T47D (cell line): ENCODE results near the gene C14orf119.
A peak's percentile ranks its signal among the peaks of the same experiment; 100 is the strongest.

ENCODE experiments used
- DNase-seq, 2 experiments: peaks; one replicate each; pipeline versions ENCODE4 v3.0.0 to v3.0.0-alpha.2; 2011 to 2012; ENCODE audit warnings: low read depth in 1 of 2, low spot score in 1 of 2
- JUND ChIP-seq: IDR thresholded peaks from 2 replicates; pipeline ENCODE4 v1.6.1; 2012; ENCODE audit warnings: low read depth
- in situ Hi-C: cut with HindIII; loops from 2 replicates; pipeline ENCODE4 v1.10.0; 2016; ENCODE audit warnings: low sequenced_read_pairs, low pct_unique_long_range_greater_than_20kb

The C14orf119 gene

DNA sequence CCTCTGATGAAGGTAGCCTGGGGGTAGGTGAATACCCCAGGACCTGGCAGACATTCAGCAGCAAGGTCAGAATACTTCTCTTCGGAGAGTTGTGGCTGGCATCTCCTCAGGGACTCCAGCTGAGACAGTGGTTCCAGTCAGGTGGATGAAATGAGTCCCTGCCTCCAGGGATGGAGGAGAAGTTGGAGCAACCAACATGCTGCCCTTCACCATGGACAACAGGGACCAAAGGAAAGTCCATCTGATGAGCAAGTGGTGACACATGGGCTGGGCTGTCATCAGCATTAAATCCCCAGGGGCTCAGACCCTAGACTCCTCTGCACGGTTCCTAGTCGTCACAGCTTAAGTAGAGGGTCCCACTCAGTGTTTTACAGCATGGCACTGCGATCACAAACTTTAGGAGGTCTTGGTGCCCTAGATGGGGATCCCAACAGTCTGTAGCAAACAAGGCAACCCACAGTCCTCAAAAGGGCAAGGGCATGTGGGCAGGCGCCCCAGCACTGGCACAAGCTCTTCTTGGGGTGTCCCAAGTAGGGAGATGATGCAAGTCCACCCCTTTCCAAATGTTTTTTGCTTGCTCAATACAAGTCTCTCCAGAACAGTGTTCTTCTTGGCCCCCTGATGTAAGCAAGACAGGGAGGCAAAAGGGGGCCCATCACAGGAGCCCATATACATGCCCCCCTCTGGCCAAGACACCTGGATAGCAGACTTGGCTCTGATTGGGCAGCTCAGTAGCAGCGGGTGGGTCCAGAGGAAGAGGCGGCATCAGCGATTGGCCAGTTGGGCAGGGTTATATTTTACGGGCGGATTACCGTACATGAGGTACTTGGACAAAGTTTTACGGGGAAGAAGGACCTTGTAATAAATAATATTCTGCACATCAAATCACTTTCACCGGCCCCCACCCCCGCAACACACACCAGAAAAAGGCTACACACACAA is 27.2 kb upstream of the C14orf119 start:
- in situ Hi-C loops: no loop called here
- TF ChIP-seq JUND: no peak
- DNase-seq: no peak

DNA sequence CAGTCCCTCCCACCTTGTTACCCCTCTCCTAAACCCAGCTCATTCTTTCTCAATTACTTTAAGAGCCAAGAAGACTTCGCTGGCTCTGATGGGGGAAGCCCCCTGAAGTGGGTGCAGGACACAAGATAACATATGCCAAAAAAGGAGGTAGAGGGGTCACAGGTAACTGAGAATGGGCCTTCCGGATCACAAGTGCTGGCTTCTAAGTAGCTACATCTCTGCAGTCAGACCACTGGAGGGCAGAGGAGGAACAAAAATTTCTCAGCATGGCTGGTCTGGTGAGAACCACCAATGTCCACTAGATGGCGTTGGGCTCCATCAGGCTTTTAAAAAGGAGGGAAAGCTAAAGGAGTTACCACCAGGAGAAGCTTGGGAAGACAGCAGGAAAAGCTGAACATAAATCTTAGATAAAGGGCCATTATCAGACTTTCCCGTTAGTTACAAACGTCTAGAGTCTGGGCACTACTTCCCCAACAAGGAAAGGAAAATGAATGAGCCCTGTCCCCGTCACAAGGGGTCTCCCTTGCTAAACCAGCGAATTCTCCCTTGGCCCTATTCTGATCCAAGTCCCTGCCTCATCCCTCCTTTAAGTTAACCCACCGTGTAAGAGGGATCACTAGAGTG is 26.4 kb upstream of the C14orf119 start:
- TF ChIP-seq JUND: no peak
- in situ Hi-C loops: no loop called here

DNA sequence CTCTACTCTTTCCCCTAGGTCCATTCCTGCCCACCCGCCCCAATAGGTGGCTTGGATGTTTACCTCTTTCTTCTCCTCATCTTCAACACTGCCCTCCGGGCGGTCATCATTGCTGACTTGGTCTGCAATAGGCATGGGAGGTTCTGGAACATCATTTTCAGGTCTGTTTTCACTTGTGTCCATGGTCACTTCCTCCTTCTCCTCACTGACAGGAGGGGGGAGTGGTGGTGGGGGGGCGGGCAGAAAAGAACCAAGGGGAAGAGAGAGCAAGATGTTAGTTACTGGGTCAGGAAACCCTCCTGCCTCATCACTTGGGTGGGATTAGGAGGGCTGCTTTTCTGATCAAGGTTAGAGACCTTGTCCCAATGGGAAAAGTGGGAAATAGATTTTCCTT is 25.9 kb upstream of the C14orf119 start:
- no peak for DNase-seq
- in situ Hi-C loops: no loop called here
- no peak for TF ChIP-seq JUND

More for the DNA sequence above, 26.4 kb upstream of the C14orf119 start:
- DNase-seq: peak; percentile 62 to 90

DNA sequence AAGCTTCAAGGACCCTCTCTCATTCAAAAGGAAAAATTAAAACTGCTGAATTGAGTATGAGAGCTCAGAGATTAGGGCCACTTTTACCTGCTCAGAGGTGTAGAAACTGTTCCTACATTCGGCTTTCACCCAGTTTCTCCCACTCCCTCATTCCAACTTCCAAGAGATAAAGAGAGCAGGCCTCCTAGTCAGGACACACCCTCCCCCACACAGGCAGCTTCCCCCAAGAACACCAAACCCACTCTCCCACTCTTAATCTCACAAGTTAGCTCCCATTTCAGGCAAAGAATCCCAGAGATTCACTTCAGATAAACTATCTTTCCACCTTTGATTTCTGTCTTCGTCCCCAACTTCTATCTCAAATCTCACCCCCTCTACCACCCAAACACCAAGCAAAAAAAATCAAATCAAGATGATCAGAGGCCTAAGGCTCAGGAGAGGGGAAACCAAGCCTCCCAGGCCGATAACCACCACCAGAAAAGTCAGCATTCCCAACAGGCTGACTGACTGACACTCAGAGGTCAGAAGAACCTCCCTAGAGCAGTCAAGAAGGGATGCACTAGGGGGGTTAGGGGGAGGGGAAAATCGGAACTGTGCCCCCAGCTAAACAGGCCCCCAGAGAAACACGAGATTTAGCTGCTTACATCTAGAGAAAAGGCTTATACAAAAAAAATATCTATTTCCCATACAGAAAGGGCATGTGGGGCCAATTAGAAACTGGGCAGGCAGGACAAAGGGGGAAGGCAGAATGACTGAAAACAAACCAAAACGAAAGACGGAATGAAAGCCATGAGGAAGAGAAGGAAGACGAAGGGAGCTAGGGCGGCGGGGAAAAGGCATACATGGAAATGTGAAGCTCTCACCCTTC is 24.8 kb upstream of the C14orf119 start:
- DNase-seq: no peak
- TF ChIP-seq JUND: no peak
- in situ Hi-C loops: no loop called here

DNA sequence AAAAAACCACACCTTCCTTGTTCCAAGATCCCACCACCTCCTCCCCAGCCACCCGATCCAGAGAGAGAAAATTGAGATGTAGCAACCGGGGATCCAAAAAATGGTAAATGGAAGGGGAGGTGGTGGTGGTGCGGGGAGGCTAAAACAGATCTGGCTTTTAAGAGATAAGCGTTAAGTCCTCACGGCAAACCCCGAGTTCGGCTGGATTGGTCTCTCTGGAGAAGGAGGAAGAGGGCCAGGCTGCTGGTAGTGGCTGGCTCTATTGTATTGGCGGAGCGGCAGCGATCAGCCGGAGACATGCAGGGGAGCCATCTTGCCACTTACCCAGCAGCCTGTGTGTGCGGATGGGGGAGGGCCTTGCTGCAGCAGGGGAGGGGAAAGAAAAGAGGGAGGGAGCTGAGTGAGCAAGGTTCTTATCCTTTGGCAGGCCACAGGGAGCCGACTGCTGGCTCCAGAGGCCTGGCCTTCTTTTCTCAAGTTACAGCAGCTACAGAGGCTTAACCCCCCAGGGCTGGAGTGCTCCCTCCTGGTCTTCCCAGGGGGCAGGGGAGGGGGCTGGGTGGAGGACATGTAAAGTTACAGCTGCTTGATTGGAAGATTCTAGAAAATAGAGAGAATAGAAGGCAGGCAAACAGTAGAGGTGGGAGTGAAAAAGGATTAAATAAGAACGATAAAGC is 23.9 kb upstream of the C14orf119 start:
- DNase-seq: peak in 1 of 2 experiments; percentile 88
- in situ Hi-C loops: no loop called here
- no peak for TF ChIP-seq JUND

DNA sequence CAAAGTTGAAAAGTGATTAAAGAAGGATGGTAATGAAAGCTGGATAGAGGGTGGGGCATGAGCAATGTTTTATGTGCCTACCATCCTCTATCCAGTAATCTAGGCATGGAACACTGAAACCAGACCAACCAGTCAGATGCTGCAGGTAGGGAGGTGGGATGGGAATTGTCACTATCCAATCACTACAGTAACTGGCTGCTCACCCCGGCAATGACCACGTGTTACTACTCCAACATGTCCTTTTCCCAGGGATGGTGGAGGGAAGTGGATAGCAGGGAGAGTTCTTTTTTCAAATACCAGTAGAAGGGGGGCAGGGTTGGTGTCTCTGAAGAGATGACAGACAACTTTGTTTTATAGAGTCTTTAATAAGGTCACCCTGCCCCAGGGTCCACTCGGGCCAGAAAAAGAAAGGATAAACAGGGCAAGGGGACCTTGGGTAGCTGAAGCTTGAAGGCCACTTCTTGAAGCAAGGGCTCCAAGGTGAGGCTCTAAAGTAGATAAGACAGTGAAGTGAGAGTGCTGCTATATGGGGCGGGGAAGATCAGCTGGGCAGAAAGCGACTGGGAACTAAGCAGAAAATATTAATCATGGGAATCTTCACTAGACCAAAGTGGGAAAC is 23.3 kb upstream of the C14orf119 start:
- TF ChIP-seq JUND: no peak
- in situ Hi-C loops: no loop called here
- DNase-seq: peak in 1 of 2 experiments; percentile 89

DNA sequence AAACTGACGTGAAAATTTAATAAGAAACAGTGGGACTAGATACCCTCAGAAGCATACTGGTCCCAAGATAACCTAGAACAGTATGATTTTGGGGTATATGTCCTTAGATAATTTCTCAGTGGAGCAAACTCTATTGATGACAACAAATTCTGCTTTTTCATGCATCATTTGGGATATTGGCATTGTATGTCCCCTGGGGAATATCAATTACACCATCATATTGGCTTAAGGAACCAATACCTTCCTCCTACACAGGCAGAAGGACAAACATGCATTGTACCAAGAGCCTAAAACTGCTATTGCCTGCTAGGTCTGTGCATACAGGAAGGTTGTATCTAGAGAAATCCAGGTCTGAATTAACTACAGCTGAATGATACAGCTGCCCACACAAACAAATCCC is 20.4 kb upstream of the C14orf119 start:
- DNase-seq: no peak
- TF ChIP-seq JUND: no peak
- in situ Hi-C loops: no loop called here

DNA sequence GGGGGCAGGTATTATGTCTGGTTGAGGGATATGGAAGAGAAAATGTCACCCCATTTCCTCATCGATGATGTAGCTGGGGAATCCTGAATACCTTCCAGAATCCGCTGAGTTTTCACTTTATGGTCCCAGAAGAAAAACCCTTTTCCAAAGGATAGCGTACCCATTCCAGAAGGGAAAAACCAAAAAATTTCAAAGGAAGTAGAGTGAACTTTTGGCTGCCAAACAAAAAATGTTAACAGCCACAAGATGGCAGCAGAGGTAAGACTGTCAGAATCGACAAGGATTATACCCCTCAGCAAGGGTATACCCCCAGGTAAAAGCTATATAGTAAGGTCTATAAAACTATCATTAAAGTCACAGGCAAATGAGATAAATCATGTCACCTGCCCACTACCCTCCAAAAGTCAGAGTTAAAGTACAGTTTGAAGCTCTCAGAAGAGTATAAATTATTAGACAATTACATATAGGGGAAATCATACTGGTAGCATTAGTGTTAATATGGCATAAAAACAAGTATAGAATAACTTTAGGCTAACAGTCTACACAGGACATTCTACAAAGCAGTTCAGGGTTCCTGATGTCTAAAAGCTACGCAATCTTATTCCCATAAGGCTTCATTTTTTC is 18.4 kb upstream of the C14orf119 start:
- peak in 1 of 2 experiments; percentile 30 for DNase-seq
- in situ Hi-C loops: no loop called here
- no peak for TF ChIP-seq JUND

DNA sequence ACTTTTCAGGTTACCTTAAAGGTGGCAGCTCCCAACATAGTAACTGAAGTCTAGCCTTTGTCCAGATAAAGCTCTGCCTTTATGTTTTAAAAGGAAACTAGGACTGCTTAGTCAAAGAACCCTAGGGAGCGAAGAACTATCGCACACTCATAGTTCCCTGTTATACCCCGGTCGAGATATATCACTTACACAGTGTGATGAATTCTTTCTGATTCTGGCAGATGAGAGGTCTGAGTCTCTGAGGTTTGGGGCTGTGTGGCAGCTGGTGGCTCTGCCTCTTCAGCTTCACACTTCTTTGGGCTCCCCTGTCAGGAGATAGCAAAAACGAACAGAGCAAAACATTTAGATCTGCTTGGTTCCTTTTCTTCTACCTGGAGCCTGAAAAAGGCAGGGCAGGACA is 17.3 kb upstream of the C14orf119 start:
- in situ Hi-C loops: no loop called here
- no peak for TF ChIP-seq JUND

DNA sequence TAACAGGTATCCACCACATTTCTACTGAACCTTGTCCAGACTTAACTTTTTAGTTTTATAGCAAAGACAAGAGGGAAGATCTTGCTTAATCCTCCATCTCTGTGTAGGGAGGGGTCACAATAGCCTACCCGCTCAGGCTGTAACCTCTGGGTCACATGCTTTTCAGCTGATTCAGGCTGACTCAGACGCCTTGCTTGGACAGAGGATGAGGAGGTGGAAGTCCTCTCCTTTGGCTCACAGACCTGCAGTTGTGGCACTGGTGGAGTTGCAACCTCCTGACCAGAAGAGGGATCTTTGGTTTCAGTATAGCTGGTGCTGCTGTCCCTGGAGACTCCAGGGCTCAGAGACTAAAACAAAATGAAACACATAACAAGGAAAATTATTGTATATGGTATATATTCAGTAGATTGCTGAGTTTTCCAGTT is 16.6 kb upstream of the C14orf119 start:
- in situ Hi-C loops: no loop called here
- no peak for DNase-seq
- TF ChIP-seq JUND: no peak

More for the DNA sequence above, 17.3 kb upstream of the C14orf119 start:
- DNase-seq: no peak

DNA sequence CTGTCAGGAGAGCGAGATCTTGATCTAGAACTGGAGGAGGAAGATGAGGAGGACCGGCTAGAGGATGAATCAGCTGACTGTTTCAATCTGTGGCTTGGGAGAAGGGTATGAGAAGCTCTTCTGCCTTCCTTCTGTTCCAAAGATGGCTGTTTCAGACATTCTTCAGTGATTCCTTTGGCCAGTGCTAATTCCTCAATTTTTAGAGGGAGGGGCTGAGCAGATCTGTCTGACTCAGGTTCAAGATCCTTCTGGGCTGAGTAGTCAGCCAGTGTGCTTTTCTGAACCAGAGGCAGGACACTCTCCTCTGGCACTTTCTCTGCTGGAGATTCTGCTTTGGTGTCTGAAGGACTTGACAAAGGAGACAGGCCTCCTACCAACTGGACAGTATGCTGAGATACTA is 15.6 kb upstream of the C14orf119 start:
- in situ Hi-C loops: no loop called here
- no peak for DNase-seq

More for the DNA sequence above, 15.6 kb upstream of the C14orf119 start:
- no peak for TF ChIP-seq JUND
